AG08396 (cell line): ENCODE data around the gene HPN.
"Not testable (repeated sequence)": the region's sequence is repeated elsewhere in the genome, so short reads cannot be mapped to it uniquely, and the experiment has no call there.

Experiments used
- DNase-seq: peaks from one replicate; pipeline ENCODE4 v3.0.0; 2012; ENCODE audit warnings: low spot score, mixed read lengths

HPN gene

GRCh38 chr19:35042954-35043604 lies 1.6 kb downstream of the HPN start:
- no peak for DNase-seq

GRCh38 chr19:35043906-35044305 lies 2.4 kb downstream of the HPN start:
- no peak for DNase-seq

- peak; percentile 85 for DNase-seq
Observed at GRCh38 chr19:35044317-35045117, 3.0 kb downstream of the HPN start.

- peak; percentile 66 for DNase-seq
Observed at GRCh38 chr19:35045667-35046300, 4.3 kb downstream of the HPN start.

GRCh38 chr19:35046461-35046860 lies 4.9 kb downstream of the HPN start:
- no peak for DNase-seq

GRCh38 chr19:35048911-35049411 lies 7.4 kb downstream of the HPN start:
- DNase-seq = no peak

- no peak for DNase-seq
Observed at GRCh38 chr19:35049456-35049855, 7.9 kb downstream of the HPN start.

- not testable (repeated sequence) for DNase-seq
Observed at GRCh38 chr19:35050662-35051061, 9.1 kb downstream of the HPN start.

- not testable (repeated sequence) for DNase-seq
Observed at GRCh38 chr19:35051268-35051667, 9.7 kb downstream of the HPN start.

- DNase-seq = no peak
Observed at GRCh38 chr19:35051796-35052195, 10.3 kb downstream of the HPN start.

- DNase-seq = no peak
Observed at GRCh38 chr19:35052599-35053190, 11.2 kb downstream of the HPN start.

GRCh38 chr19:35053667-35054293 lies 12.3 kb downstream of the HPN start:
- DNase-seq = no peak

- DNase-seq = no peak
Observed at GRCh38 chr19:35054626-35055025, 13.1 kb downstream of the HPN start.

- no peak for DNase-seq
Observed at GRCh38 chr19:35055715-35056179, 14.2 kb downstream of the HPN start.

- no peak for DNase-seq
Observed at GRCh38 chr19:35056513-35057063, 15.1 kb downstream of the HPN start.

- no peak for DNase-seq
Observed at GRCh38 chr19:35058370-35058769, 16.8 kb downstream of the HPN start.

GRCh38 chr19:35059006-35059798 lies 17.7 kb downstream of the HPN start:
- DNase-seq = no peak

- DNase-seq = no peak
Observed at GRCh38 chr19:35059799-35060091, 18.2 kb downstream of the HPN start.

- DNase-seq = no peak
Observed at GRCh38 chr19:35060160-35060855, 18.8 kb downstream of the HPN start.
